Embryonic facial prominence (tissue), 1 donor: ENCODE data around the gene SAMSN1.
"Not testable (repeated sequence)": the region's sequence is repeated elsewhere in the genome, so short reads cannot be mapped to it uniquely, and the experiment has no call there.

Source experiments
- DNase-seq: peaks from one replicate; pipeline ENCODE4 v3.0.0-alpha.2; 2016; ENCODE audit errors: extremely low spot score

The SAMSN1 gene

DNA sequence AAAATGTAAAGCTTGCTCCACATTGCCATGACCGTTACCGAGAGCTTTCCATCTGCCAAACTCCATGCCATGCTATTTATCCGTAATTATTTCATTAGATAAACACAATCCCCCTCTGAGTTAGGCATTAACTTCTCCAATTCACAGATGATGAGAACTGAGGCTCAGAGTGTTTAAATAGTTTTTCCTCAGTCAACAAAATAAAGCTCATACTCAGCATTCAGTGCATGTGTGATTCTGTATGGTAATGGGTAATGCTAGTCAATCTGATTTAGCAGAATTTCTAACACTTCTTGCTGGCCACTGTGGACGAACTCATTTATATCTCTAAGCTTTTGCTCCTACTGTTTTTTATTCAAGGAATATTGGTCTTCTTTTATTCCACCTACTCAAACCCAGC, 17.3 kb downstream of the SAMSN1 start:
- DNase-seq, result no peak

DNA sequence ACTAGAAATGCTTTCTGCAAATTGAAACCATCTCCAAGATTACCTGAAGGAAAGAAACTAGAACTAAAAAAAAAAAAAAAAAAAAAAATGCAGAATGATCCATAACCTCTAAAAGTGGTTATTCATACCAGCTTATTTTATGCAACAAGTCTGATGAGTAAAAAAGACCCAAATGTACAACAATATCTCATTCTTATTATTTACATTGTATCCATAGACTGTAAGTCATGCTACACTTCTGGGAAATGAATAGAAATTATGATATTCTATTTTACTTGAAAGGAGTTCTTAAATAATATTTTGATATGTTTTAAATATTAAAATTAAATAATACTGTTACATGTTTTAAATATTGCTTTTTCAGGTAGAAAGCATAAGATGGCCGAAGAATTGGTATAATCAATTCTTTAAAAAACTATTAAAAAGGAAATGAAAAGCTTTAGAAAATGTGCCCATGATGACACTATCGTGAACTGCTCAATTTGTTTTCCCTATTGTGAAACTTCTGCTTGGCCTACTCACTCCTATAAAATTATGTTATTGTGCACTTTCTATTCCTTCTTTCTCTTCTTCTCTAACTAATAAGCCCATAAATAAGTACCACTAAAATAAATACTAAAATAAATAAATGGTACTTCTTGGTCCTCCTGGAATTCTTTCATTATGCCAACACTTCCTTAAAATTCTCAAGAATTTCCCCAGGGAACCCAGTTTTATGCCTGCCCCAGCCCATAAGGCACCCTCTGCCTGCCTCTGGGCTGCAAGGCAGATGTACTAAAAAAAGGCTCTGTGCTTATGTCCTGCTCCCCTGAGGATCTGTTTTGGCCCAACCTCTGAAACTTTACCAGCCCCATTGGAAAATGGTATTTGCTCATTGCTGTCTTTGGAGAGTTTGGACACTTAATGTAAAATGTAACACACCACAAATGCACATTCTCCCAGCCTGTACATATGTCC, 18.1 kb downstream of the SAMSN1 start:
- no peak for DNase-seq

GRCh38 chr21:14526836-14527695, 19.0 kb downstream of the SAMSN1 start:
- no peak for DNase-seq

DNA sequence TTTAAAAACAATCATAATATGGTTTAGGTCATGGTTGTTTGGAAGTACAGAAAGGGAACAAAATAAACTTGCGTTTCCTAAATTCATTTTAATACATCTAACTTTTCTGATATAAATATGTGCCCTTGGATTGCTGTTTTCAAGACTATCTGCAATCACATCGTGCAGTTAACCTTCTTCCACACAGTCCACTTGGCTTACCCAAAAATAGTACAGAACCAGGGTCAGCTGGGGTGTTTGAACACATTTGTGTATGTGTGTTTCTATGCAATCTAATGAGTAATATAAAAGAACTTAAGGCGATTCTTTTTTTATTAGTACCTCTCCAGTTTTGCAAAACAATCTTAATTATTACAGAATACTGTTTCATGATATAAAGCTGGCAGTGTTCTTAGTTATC, 19.9 kb downstream of the SAMSN1 start:
- DNase-seq, result no peak

DNA sequence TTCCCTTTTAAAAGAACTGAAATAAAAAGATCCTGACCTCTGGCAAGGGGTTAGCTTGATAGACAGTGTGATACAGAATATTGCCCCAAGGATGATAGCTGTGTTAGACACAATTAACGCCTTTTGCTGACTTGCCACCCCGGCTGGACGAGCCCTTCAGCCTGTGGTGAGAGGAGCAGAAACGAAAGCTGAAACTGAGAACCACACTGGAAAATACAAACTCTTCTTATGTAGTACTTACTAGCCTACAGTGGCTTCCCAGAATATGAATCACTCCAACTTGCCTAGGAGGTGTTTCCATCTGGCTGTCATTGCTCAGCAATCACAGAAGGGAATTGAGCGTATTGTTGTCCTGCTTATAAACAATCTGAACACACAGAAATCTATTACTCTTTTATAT, 22.9 kb downstream of the SAMSN1 start:
- no peak for DNase-seq

DNA sequence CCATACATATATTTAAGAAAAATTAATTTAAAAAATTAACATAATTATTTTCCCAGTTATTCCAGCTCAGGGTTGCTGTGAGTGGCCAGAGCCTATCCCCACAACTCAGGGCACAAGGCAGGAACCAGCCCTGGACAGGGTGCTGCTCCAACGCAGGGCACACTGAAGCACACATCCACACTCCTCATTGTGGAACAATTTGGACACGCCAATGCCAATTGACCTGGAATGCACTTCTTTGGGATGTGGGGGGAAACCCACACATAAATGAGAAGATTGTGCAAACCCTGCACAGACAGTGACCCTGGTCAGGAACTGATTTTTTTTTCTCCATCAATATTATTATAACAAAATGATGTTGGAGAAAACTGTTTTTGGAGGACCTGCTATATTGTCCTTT, 23.4 kb downstream of the SAMSN1 start:
- DNase-seq, result no peak

DNA sequence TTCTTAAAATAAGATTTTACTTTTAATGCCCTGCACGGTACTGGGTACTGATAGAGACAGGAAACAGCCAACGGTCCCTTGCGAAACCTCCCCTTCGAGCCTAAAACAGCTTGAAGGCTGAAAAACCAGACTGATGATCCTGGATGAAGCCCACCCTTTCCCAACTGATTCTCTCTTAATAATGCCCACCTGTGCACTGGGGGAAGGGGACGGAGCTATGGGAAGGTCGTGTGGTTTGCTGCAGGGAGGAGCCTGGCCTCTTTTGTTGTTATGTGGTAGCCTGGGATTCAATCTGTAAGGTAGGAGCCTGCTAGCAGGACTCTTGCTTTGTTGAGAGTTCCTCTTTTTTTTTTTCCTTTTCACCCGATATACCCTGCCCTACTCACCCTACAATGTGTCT, 25.6 kb downstream of the SAMSN1 start:
- DNase-seq, result no peak

DNA sequence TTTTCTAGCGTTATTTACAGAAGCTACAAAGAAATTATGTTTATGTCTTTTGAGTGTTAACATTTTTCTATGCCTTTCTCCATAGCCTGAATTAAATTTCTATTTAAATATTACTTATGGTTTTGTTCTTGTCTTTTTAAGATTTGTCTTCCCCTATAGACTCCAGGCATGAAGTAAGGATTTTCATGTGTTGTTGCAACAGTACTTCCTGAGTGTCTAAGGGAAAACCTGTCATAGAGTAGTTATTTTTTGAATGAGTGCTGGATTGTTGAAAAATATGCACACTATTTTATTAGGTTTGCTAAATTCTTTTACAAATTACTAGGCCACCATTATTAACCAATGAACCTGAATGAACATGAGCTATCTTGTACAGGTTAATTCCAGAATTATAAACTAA, 27.1 kb downstream of the SAMSN1 start:
- no peak for DNase-seq

GRCh38 chr21:14513804-14514203, 32.3 kb downstream of the SAMSN1 start:
- DNase-seq, result no peak

DNA sequence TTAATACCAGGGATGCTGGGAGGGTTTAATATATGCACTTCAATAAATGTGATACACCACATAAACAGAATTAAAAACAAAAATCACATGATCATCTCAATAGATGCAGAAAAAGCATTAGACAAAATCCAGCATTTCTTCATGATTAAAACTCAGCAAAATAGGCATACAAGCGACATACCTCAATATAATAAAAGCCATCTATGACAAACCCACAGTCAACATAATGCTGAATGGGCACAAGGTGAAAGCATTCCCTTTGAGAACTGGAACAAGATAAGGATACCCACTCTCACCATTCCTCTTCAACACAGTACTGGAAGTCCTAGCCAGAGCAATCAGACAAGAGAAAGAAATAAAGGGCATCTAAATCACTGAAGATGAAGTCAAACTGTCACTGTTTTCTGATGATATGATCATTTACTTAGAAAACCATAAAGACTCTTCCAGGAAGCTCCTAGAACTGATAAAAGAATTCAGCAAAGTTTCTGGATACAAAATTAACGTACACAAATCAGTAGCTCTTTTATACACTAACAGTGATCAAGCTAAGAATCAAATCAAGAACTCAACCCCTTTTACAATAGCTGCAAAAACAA, 39.2 kb downstream of the SAMSN1 start:
- DNase-seq, result not testable (repeated sequence)

DNA sequence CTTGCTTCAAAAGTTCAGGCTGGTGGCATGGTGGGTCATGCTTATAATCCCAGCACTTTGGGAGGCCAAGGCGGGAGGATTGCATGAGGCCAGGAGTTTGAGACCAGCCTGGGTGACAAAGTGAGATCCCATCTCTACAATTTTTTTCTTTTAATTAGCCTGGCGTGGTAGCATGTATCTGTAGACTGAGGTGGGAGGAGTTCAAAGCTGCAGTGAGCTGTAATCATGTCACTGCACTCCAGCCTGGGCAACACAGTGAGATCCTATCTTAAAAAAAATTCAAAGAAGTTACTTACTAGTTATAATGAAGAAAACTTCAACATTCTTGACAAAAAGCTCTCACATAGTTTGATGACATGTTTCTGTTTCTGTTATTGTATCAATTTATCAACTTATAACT, 45.2 kb downstream of the SAMSN1 start:
- DNase-seq, result no peak

DNA sequence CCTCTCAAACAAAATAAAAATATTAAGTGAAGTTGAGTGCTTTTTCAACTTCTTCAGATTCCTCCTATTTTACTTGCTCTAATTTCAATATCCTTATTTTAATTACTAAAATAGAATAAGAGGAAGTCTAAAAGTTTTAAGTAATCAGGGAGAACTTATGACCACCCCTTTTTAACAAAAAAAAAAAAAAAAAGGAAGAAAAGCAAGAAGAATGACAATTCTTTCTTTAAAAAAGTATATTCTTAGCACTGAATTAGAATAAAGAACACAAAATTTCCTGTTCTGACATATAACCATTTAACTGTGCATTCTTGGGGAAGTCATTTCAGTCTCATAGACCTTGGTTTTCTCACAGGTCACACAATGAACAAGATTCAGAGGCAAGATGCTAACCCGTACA, 46.8 kb downstream of the SAMSN1 start:
- no peak for DNase-seq

DNA sequence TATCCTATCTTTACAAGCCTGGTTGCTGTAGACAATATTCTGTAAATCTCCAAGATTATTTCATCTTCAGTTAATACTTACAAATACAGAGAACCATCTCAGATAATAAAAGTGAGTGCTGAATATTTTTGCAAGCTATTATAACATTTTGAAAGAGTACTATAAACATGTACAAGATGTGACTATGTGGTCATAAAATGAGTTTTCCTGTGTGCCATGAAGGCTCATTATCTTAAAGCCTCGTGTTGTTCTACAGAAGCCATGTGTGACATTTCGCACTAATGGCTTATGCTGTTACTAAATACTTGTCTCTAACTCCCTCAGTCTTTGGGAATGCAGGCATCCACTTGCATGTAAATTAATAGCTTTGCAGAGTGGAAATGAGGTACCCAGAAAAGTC, 48.3 kb downstream of the SAMSN1 start:
- DNase-seq, result no peak

DNA sequence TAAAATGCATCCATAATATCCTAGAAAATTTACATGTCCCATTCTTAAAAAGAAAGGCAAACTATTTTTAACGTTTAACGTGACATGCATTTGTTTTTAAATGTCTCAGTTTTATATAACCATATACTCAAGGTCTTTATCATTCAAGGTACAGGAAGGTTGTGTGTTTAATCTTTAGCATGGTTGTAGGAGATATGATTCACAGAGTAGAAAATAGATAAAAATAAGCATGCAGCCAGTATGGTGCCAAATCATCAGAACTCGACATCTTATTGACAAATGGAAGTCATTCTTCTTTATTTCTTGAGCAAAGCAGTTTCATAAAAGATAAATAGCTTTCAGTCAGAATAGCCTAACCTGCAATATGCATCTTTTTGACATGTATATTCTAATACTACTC, 51.0 kb downstream of the SAMSN1 start:
- no peak for DNase-seq

GRCh38 chr21:14494181-14494580, 51.9 kb downstream of the SAMSN1 start:
- DNase-seq, result not testable (repeated sequence)

GRCh38 chr21:14493731-14494130, 52.4 kb downstream of the SAMSN1 start:
- DNase-seq, result no peak

DNA sequence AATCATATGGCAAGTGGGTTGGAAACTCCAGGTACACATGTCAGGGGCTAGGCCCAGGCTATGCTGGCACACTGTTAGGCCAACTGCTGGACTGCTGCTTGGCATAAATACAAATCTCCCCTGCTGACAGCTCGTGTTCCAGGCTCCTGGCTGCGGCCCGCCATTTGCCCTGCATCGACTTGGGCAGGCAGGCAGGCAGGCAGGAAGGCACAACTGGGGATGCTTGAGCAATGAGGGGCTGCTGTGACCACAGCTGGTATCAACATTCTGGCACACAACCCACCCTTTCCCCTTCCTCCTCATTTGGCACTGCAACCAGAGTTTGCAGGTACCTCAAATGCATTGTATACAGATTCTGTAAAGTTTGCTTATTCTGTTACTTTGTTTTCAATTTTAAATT, 53.2 kb downstream of the SAMSN1 start:
- DNase-seq, result no peak

DNA sequence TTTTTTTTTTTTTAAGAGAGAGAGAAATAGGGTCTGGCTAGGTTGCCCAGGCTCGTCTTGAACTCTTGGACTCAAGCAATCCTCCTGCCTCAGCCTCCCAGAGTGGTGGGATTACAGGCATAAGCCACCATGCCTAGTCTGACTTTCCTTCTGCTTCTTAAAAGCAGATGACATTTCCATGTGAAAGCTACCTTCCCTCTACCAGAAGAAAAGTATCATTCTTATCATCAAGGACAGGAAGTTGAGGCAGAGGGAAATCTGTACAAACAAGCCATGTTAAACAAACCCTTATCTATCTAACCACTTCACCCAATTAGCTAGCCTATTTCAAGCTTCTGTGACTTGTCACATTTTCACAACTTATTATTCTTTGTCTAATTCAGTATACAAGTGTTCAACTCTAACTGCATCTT, 54.8 kb downstream of the SAMSN1 start:
- no peak for DNase-seq

DNA sequence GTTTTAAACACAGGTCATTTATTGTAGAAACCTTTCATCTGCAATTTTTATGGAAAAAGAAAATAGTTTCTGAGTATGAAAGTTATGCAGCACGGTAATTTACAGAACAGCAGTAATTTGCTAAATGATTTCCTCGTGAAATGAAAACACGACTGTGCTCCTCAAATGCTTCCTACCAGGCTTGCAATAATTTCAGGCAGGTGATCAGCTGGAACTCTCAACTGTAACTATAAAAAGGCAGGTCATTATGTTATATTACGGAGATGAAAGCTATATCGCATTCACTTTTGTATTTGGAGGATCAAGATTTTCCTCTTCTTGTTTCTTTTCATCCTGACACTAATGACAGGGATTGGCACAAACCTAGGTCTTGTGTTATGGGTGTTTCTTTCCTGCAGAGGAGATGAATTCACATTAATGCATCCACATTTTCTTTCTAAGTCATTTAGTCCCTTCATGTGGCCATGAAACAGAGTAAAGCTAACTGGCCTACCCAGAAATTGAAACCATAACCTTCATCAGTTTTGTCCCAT, 57.4 kb downstream of the SAMSN1 start:
- DNase-seq, result no peak

- DNase-seq, result no peak
Observed at GRCh38 chr21:14487490-14488432, 58.4 kb downstream of the SAMSN1 start.

GRCh38 chr21:14486869-14487268, 59.2 kb downstream of the SAMSN1 start:
- DNase-seq, result no peak
